Fibroblast of lung (primary cell): ENCODE data around the gene DHCR24. TPM values are rescaled to one million over a fixed set of nuclear protein-coding genes. Genes with fewer than 3 reads are reported as not detected.

Experiments
- DNase-seq, 2 donors: peaks; one replicate each; pipeline versions ENCODE4 v3.0.0 to v3.0.0-alpha.2; 2010; ENCODE audit warnings: low read depth in 2 of 2
- H2AFZ ChIP-seq: 2 replicates; pipeline ENCODE4 v1.5.1; 2012; ENCODE audit warnings: low read length, control low read depth, inconsistent platforms
- H3K27ac ChIP-seq: 2 replicates; pipeline ENCODE4 v1.5.1; 2011; ENCODE audit warnings: low read length, control low read depth; ENCODE audit not compliant: insufficient read depth
- H3K27me3 ChIP-seq: 2 replicates; pipeline ENCODE4 v1.5.1; 2011; ENCODE audit warnings: mild to moderate bottlenecking, low read length; ENCODE audit not compliant: control insufficient read depth, insufficient read depth
- H3K36me3 ChIP-seq: 2 replicates; pipeline ENCODE4 v1.5.1; 2011; ENCODE audit warnings: low read length; ENCODE audit not compliant: control insufficient read depth, insufficient read depth
- H3K4me1 ChIP-seq: 2 replicates; pipeline ENCODE4 v1.5.1; 2011; ENCODE audit warnings: low read length; ENCODE audit not compliant: control insufficient read depth, insufficient read depth; ENCODE audit errors: extremely low read depth
- H3K4me2 ChIP-seq: 2 replicates; pipeline ENCODE4 v1.5.1; 2011; ENCODE audit warnings: low read length, control low read depth; ENCODE audit not compliant: insufficient read depth; ENCODE audit errors: extremely low read depth
- H3K4me3 ChIP-seq, 4 experiments: fragments of 200-600 bp in 1 of 4; sonication (generic) in 1 of 4; replicated peaks in 1 of 4; 2 replicates each; pipeline ENCODE4 v1.5.1; 2011 to 2016; ENCODE audit warnings: low read length in 4 of 4, low read depth in 3 of 4, mild to moderate bottlenecking in 3 of 4, control low read depth in 2 of 4, inconsistent platforms in 1 of 4, mixed read lengths in 1 of 4; ENCODE audit not compliant: insufficient read depth in 1 of 4; ENCODE audit errors: control extremely low read depth in 1 of 4
- H3K79me2 ChIP-seq: 2 replicates; pipeline ENCODE4 v1.5.1; 2012; ENCODE audit warnings: mild to moderate bottlenecking, low read length, inconsistent platforms; ENCODE audit not compliant: control insufficient read depth, insufficient read depth
- H3K9ac ChIP-seq: 2 replicates; pipeline ENCODE4 v1.5.1; 2011; ENCODE audit warnings: mild to moderate bottlenecking, low read length, control low read depth; ENCODE audit not compliant: insufficient read depth
- H3K9me3 ChIP-seq: 2 replicates; pipeline ENCODE4 v1.5.1; 2012; ENCODE audit warnings: low read depth, low read length; ENCODE audit not compliant: control insufficient read depth, insufficient read depth
- H4K20me1 ChIP-seq: 2 replicates; pipeline ENCODE4 v1.5.1; 2011; ENCODE audit warnings: low read length; ENCODE audit not compliant: control insufficient read depth, insufficient read depth; ENCODE audit errors: extremely low read depth
- CTCF ChIP-seq, 2 donors: IDR thresholded peaks in 1 of 2; conservative IDR thresholded peaks in 1 of 2; 1 replicate in 1 of 2; 2 replicates in 1 of 2; pipeline ENCODE4 v1.5.1; 2011 to 2012; ENCODE audit warnings: low read length in 2 of 2, control low read depth in 1 of 2, inconsistent platforms in 1 of 2, low read depth in 1 of 2, mild to moderate bottlenecking in 1 of 2
- EZH2 ChIP-seq: IDR thresholded peaks from 2 replicates; pipeline ENCODE4 v1.5.1; 2012; ENCODE audit warnings: low read length, control low read depth, mild to moderate bottlenecking; ENCODE audit errors: missing control alignments
- polyA plus RNA-seq, 2 donors: library from polyadenylated mRNA; depleted of rRNA in 1 of 2; stranded (reverse) in 1 of 2; unstranded in 1 of 2; fragments of >200 nt; gene quantifications; 2 replicates each; pipeline ENCODE4 v1.2.1, GENCODE V29; 2011 to 2012; ENCODE audit warnings: missing spikeins in 1 of 2
- total RNA-seq: library from RNA; depleted of rRNA; stranded (reverse); fragments of >200 nt; gene quantifications from 2 replicates; pipeline ENCODE4 v1.2.1, GENCODE V29; 2014

DHCR24 gene
- total and polyA plus RNA-seq, 2 donors (not counting 1 experiment from before 2014, with no cell fraction given) = 217 to 329 TPM

- Histone ChIP-seq H4K20me1 (no peaks in the 10 kb centered on the region), H3K4me3 (no peak overlapping the region), H3K4me2 (no peak overlapping the region), H3K9ac (no peak overlapping the region), H3K27me3 (peaks cover 11% of the 10 kb centered on the region), H3K9me3 (no peaks in the 10 kb centered on the region), H3K27ac (no peak overlapping the region), H3K4me1 (no peaks in the 10 kb centered on the region), H3K36me3 (no peaks in the 10 kb centered on the region), H3K79me2 (no peaks in the 10 kb centered on the region), H2AFZ (no peak overlapping the region)
- TF ChIP-seq EZH2 = no peak
- TF ChIP-seq CTCF (conservative IDR thresholded peaks at IDR 0.05 in 1 of 2, IDR thresholded peaks at IDR 0.05 in 1 of 2; ENCODE audit: low read depth in 1 of 2, low read length in 2 of 2) = no peak
- no peak for DNase-seq
These were observed 81.0 kb downstream of the DHCR24 start for GRCh38 chr1:54805981-54806381.

- DNase-seq = no peak
- Histone ChIP-seq H3K79me2 (no peaks in the 10 kb centered on the region), H3K4me3 (no peak overlapping the region), H3K27me3 (peaks cover 16% of the 10 kb centered on the region), H3K27ac (no peak overlapping the region), H2AFZ (no peak overlapping the region), H4K20me1 (no peaks in the 10 kb centered on the region), H3K9me3 (no peaks in the 10 kb centered on the region), H3K36me3 (no peaks in the 10 kb centered on the region), H3K4me2 (no peak overlapping the region), H3K9ac (no peak overlapping the region), H3K4me1 (no peaks in the 10 kb centered on the region)
- TF ChIP-seq CTCF (conservative IDR thresholded peaks at IDR 0.05 in 1 of 2, IDR thresholded peaks at IDR 0.05 in 1 of 2; ENCODE audit: low read depth in 1 of 2, low read length in 2 of 2) (no peak), EZH2 (no peak)
These were observed 81.5 kb downstream of the DHCR24 start for GRCh38 chr1:54805466-54805865.

GRCh38 chr1:54804471-54805132 is 82.4 kb downstream of the DHCR24 start:
- no peak overlapping the region for H3K4me2 ChIP-seq
- H3K79me2 ChIP-seq = no peaks in the 10 kb centered on the region
- no peak for DNase-seq
- no peak overlapping the region for H3K9ac ChIP-seq
- peaks cover 24% of the 10 kb centered on the region for H3K27me3 ChIP-seq
- TF ChIP-seq EZH2 = no peak
- no peak for TF ChIP-seq CTCF (conservative IDR thresholded peaks at IDR 0.05 in 1 of 2, IDR thresholded peaks at IDR 0.05 in 1 of 2; ENCODE audit: low read depth in 1 of 2, low read length in 2 of 2)
- H3K36me3 ChIP-seq = no peaks in the 10 kb centered on the region
- no peaks in the 10 kb centered on the region for H3K9me3 ChIP-seq
- H3K4me3 ChIP-seq = no peak overlapping the region
- no peaks in the 10 kb centered on the region for H3K4me1 ChIP-seq
- no peak overlapping the region for H2AFZ ChIP-seq
- no peaks in the 10 kb centered on the region for H4K20me1 ChIP-seq
- H3K27ac ChIP-seq = no peak overlapping the region
